ENCODE data around the gene TP53I11.

TP53I11 gene, protein sequence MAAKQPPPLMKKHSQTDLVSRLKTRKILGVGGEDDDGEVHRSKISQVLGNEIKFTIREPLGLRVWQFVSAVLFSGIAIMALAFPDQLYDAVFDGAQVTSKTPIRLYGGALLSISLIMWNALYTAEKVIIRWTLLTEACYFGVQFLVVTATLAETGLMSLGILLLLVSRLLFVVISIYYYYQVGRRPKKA

DNA sequence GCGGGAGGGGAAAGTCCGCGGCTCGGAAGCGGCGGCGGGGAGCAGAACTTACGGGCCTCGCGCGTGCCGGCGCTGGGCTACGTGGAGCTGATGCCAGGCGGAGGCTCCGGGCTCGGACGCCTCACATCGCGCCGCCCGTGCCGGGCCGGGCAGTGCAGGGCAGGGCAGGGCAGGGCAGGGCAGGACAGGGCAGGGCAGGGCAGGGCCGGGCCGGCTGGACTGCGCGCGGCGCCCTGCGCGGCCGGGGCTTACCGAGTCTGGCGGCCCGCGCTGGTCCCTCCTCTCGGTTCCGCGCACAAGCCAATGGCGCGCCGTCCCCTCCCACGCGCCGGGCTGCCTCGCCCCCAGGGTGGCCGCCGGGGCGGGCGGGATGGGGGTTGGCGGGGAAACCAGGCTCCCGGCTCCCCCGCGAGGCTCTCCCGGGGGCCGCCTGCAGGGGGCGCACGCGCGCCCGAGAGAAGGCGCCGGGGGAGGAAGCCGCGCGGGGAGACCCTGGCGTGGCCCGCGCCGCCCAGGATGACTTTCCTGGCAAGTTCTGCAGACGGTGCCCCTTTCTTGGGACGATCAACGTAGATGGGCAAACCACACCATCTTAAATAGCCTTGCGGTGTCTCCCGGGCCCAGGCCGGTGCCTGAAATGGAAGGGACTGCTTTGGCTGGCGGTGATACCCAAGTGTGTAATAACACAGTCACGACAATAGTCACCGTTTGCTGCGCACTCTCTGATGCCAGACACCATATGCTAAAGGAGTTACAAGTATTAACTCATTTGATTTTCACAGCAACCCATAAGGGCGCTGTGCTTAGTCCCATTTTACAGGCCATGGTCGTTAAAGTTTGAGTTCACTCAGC, at the start of gene TP53I11:
Gene TP53I11 (minus strand): TSS at position 259 of the 852 bp plus-strand sequence. CDS start 12,548 bp downstream, outside the sequence.
- peak; percentile 68 for DNase-seq

DNA sequence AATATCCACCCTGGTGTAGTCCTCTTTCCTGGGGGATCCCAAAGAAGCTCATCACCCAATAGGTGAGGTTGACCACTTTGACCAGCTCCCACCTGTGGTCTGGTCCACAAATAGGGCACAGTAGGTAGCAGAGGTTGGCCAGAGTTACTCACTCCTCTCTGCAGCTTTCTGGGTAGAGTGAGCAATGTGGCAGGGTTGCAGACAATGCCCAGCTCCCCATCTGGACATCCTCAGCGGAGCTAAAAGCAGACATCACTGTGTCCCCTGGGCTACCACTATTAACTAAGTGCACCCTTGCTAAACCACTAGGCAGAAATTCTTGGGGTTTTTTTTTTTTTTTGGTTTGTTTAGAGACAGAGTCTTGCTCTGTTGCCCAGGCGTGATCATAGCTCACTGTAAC, 48.4 kb upstream of the TP53I11 start:
- DNase-seq: no peak

DNA sequence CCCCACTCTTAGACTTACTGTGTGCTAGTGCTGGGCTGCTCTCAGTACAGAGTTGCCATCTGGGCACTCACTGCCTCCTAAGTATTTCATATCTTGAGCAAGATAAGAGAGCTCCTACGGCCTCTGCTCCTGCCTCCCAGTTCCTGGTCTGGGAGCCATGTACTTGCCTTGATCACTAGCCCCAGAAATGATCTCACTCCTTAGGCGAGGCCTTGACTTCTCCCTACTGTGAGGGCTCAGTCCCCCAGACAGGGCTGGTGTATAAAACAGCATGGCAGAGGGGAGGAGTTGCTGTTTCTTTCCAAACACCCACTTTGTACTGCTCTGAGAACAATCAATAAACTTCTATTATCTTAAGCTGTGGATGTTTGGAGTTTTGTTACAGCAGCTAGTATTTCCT, 47.4 kb upstream of the TP53I11 start:
- no peak for DNase-seq

DNA sequence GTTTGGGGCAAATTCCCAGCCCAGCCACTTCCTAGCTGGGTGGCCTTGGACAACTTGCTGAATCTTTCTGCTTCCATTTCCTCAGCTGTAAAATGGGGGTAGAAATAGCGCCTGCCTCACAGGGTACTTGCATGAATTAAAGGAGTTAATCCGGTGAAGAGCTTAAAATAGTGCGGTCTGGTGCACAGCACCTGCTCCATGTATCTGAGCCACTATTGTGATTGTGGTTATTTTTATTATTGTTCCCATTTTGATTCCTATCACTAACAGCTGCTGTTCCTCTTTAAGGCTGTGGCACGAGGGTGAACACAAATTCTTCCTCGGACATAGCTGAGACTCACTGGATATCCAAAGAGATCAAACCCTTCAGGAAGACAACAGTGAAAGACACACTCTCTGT, 46.9 kb upstream of the TP53I11 start:
- no peak for DNase-seq

DNA sequence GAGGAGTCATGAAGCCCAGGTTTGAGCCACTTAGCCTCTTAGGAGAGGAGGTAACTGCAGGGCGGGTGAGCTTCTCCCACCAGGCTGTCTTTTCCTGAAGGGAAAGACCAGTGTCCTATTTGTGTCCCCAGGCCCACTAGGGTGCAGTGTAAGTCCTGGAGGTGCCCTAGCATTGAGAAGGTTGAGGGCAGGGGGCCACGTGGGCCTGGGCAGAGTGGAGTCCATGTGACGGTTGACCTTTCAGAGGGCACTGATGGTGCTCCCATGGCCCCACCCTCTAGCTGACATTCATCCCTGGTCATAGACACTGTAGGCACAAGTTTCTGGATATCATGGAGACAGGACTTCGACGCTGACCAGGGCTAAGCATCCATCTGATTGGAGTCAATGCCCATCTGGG, 44.1 kb upstream of the TP53I11 start:
- DNase-seq: no peak

DNA sequence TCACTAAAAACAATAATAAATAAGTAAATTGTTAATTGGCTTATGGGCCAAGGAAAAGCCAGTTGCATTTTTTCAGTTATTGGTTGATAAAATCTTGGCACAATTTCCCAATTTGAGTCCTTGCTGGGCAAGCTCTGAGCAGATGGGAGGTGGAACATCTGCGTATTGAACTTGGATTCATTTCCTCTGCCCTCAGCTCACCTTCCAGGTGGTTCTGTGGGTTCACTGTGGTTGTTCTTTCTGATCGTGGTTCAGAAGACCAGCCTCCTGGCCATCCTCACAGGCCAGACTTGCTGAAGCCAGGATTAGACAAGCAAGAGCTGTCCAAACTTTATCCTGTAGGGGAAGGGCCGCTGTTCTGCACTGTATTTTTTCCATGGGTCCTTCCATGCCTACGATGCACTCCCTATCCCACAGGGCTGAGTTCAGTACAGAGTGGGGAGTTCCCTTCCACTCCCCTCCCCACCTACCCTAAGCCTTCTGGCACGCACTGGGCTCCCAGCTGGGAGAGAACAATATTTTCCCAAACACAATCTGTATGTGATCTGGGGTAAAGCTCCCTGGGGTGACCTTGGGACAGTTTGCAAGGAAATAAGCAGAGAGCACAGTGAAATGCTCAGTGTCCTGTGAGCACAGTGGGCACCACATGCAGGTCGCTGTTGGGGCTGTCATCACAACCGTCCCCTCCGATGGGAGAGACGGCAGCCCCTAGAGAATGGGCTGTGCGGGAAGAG, 43.5 kb upstream of the TP53I11 start:
- DNase-seq: no peak

DNA sequence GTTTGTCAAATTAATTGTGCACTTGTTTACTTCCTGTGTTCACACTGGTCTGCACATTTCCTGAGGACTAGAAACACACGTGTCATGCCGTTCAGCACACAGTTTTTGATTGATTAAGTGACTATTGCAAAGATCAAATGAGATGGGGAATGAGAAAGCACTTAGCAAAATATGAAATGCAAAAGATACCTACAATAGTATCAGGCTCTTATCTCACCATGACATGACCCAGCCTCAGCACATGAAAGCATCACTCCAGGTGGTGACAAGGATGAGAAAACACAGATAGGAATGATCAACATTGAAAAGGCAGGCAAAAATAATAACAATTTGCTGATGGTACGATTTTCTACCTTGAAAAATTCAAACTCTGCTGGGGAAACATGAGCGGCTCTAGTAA, 42.1 kb upstream of the TP53I11 start:
- DNase-seq: no peak

DNA sequence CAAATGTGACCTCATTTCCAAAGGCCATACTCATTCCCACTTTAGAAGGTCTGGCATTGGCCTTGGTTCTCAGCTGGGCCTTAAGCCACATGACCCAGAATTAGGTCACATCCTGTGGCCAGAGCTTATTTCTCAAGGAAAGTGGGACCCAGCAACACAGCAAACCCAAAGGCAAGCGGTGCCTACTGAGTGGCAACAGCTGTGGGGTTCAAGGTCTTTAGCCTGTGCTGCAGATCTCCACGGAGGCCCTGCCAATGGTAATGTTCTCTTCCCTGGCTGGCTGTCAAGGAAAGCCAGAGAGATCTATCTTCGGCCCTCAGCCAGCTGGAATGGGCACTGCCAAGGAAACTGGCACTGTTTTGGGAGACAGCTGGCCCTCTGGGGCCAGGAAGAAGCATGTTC, 41.5 kb upstream of the TP53I11 start:
- no peak for DNase-seq

DNA sequence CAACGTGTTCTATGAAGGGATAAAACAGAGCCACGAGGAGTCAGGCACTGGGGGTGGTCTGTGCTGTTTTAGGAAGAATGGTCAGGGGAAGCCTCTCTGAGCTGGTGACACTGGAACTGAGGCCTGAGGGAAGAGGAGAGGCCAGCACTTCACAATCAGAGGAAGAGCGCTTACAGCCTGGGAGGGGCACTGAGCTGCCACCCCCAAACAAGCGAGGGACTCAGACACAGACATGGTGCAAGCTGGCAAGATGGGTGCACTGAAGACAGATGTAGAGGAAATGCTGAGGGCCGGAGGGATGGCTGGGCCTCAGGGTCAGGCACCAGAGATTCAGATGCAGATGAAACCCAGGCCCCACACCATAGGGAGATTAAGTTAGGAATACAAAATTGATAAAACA, 40.0 kb upstream of the TP53I11 start:
- no peak for DNase-seq

DNA sequence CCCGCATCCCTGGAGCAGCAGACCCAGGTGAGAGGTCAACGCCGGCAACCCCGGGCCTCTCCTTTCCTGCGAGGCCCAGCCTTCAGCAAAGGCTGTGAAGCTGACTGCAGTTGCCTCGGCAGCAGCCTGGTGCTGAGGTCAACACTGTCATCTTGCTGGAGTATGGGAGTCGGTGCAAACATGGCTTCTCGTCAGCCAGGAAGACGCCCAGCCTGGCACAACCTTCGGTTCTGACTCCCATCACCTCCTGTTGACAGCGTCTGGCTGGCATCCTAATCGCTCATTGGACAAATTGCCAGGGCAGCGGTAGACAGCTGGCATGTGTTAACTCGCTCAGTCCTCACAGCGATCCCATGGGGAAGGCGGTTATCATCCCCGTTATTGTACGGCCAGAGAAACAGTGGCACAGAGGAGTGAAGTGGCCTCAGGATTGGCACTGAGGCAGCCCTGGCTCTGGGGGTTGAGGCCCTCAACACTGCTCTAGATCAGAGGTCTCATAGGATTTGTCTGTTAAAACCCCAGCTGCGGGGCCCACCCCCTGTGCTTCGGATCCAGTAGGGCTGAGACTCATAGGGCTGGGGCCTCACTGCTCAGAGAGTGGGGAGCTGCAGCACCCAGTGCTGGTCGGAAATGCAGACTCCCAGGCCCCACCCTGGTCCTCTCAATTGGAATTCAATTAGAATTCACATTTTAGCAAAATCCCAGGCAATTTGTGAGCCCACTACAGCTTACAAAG, 39.3 kb upstream of the TP53I11 start:
- DNase-seq: no peak

DNA sequence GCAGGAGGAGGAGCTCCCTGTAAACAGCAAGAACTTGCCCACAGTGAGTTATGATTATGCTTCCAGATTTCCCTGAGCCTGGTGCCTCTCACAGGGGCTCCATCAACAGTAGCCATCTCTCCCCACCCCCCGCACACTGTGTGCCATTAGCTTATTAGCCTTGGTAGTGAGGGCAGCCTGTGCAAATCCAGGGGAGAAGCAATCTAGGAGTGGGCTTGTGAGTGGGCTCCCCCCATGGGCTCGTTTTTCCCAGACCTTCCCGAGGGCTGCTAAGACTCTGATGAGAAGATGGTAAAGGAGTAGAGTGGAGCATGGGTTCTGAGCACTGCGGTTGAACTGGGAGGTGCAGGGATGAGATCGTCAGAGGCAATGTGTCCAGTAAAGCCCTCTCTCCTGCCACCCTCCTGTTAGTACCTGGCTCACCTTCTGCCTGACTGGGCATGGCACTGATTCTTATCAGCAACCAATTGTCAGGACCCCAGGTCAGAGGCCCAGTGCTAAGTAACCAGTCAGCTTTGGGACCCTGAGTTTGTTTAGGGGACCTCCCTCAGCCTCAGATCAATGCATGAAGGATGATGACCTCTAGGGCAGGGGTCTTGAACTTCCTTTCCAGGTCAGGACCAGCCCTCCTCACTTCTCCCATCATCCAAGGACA, 38.4 kb upstream of the TP53I11 start:
- no peak for DNase-seq

DNA sequence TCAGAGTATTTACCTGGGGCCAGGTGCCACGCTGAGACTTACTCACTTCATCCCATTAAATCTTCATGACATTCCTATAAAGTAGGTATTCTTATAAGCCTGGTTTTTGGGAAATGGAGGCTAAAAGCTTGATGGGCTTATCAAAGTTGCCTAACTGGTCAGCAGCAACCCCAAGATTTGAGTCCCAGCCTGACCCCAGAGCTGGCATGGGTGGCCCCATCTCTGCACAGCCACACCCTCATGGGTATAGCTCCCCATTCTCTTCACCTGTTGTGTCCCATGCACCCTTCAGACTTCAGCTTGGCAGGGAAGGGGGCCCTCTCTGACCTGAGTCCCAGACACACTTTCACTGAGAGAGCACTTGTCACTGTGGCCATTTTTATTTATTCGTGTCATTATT, 37.4 kb upstream of the TP53I11 start:
- no peak for DNase-seq

DNA sequence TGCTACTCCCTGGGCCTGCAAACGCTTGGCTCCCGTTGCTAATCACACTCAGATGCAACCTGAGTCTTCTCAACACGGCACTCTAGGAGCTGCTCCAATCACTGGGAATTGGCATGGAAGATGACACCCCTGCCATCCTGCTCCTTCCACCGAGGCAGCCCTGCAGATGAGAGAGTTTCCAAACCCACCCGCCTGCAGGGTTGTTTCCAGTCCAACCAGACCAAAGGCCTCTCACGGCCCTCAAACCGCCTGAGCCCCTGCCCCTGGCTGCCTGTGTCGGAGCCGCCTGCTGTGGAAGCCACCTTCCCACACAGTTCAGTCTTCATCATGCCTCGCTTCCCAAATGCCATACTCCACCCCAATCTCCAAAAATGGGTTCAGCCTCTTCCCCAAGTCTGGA, 36.8 kb upstream of the TP53I11 start:
- DNase-seq: no peak

DNA sequence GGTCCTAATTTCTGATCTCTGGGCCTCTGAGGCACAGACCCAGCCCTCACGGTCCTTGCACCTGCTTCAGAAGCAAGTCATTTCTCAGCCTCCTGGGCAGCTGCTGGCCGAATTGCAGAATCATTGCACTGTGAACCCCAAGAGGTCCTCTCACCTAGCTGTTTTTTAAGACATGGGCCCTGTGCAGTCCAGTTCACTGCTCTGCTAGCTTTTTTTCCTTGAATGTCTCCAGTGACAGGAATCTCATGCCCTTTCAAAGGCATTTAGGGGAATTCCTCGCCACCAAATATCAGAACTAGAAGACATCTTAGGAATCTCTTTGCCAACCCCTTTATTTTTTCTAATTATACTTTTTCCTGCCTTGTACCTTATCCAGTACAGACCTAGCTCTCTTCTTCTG, 35.6 kb upstream of the TP53I11 start:
- DNase-seq: no peak

DNA sequence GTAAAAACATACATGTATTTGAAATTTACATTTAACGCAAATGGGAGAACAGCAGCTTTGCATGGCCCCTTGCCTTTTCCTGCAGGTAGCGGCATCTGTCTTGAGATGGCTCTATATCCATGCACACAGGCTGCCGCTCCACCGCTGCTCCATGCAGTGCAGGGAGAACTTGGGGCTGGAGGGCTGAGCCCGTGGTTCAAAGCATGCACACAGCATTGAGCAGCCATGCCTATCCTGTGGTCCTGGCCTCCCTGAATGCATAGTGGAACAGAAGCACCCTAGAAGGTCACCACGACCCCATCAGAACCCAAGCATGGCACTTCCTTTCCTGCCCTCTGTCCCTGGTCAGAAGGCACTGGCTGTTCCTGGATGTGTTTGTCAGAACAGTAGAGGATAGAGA, 35.0 kb upstream of the TP53I11 start:
- DNase-seq: no peak

DNA sequence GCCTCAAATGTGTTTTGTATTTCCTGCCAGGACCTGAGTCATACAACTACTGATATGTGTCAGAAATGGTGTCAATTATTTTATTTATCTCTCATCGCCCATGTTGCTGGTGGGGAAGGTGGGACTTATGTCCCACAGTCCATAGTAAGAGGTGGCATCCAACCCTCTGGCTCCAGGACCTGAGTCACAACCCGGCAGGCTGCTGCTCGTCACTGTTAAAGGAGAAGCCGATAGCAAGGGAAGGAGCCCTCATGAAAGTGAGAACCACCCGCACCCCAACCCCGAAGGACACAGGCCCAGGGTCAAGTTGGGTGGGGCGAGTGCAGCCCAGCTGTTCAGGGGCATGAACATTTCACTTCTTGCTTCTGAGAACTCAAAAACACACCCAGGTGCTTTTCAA, 33.1 kb upstream of the TP53I11 start:
- no peak for DNase-seq

DNA sequence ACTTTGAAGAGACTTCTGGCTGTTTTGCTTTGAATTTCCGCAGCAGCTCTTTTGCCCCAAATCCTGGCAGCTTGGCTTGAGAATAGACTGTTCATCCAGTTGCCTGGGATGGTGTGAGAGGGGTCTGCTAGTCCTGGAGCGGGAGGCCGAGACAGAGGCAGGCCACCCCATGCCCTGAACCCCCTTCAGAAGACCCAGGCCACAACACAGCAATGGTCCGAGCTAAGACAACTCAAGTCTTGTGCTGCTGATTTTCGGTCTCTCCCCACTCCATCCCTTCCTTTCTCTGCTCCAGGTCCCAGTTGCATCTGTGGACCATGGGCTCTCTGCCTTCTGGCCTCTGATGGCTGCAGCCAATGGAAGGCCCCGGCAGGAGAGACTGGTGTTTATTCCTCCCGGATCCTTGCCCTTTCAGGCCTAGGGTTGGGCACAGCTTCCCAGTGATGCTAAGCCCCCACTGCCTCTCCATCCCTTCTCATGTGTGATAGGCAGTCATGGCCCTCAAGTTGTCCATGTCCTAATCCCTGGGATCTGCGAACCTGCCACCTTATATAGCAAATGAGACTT, 31.9 kb upstream of the TP53I11 start:
- no peak for DNase-seq

DNA sequence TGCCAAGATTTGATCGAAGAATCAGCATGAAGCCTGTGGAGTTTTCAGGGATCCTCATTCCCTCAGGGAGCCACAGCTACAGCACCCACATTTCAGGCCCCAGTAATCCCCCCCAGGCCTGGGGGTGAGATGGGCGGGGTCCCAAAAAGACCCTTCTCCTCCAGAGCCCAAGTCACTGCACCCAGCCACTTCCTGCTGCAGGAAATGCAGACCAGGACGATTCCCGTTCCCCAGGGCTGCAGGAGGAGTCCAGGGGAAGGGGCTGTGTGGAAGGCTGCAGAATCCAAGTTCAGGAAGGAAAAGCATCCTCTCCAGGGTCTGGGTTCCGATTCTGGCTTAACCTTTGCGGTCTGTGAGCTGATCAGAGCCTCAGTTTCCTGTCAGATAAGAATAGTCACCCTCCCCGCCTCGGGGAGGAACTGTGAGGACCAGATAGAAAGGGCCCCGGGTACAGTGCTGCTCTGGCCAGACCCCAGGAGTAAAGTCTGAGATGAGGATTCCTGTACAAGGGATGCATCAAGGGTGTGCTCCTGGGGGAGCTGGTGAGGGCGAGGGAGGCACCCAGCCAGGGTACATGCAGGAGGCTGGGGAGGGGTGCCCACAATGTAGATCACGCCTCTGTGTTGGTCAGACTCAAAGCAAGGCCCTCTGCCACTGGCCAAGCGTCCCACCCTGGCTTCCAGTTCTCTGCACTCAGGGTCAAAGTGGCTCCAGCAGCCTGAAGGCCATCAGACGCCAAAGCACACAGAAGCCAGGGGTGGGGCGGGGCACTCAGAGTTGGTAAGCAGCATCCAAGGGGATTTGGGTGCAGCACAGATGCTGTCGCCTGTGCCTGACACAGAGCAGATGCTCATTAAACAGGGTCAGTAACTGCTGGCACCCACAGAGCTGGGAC, 30.1 kb upstream of the TP53I11 start:
- peak; percentile 12 for DNase-seq

DNA sequence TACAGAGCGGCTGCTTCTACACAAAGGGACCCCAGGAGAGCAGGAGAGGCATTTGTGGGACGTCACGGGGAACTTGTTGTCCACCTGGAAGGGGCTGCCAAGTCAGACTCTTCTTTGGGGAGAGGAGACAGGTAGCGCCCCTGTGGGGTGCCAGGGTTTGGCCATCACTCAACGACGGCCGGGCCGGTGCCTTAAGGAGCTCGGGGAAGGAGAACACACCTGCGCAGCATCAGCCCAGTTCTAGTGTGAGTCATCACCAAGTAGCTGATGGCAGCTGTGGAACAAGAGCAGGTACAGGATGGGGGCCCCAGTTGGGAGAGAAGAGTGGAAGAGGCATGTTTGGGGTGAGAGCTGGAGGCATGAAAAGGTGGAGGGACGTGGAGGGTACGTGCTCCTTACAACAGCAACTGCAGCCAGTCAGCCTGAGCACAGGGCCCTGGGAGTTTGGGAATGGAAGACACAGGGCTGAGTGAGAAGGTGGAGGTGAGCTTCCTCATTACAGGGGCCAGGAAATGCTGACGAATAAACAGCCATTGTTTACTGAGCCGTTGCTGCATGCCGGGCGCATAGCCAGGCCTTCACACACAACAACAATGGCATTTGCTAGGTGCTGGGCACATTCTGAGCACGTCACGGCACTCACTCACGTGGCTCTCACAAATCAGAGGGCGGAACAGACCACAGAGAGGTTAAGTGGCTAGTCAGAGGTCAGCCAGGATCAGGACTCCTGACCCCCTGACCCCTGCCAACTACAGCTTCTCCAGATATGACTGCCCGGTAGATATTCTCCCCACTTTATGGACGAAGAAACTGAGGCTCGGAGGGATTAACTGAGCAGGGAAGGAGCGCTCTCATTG, 29.1 kb upstream of the TP53I11 start:
- DNase-seq: no peak

DNA sequence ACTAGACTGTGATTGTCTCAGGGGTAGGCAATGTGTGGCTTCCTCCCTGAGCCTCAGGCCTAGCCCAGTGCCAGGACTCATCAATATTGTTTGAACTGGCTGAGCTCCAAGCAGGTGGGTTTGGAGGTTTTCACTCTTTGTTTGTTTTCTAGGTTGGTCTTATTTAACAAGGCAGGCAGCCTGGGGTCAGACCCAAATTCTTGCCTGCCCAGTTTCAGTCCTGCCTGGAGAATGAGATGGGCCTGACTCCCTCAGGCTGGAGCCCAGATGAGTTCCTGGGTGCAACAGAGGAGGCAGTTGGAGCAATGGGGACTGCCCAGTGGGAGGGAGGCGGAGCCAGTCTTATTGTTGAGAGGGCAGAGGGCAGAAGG, 28.3 kb upstream of the TP53I11 start:
- peak; percentile 9 for DNase-seq

Measured in CD4-positive, alpha-beta T cell treated with Interleukin-17A for 4 hours (primary cell).